Stimulated activated CD4-positive, alpha-beta T cell treated with anti-CD3 and anti-CD28 coated beads, Interleukin-4, amount 100 ng/mL, for 1 hour (primary cell): ENCODE data around the gene TMEM244.
"Not testable (repeated sequence)": the region's sequence is repeated elsewhere in the genome, so short reads cannot be mapped to it uniquely, and the experiment has no call there.

Source experiments
- DNase-seq: peaks from one replicate; pipeline ENCODE4 v3.0.0-alpha.2; 2020

The TMEM244 gene

DNA sequence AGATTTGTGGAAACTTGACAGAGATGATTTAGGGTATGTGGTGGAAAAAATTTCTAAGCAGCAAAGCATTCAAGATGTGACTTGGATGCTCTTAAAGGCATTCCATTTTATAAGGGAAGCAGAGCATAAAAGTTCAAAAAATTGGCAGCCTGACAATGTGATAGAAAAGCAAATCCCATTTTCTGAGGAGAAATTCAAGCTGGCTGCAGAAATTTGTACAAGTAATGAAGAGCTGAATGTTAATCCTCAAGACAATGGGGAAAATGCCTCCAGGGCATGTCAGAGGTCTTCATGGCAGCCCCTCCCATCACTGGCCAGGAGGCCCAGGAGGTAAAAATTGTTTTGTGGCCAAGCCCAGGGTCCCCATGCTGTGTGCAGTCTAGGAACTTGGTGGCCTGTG is 58.2 kb downstream of the TMEM244 start:
- DNase-seq: not testable (repeated sequence)

DNA sequence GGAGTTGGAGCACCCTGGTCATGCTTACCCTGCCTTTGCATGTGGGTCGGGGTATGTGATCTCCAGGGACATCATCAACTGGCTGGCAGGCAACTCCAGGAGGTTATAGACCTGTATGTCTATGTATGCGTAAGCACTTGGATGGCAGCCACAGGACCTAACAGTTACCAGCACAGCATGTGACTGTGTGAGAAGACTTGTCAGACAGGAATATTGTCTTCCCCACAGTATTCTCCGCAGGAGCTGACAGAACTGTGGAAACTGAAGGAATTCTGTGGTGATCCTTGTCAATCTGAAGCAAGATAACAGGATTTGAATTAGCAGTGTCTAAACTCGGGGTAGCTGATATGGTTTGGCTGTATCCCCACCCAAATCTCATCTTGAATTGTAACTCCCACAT is 59.2 kb downstream of the TMEM244 start:
- DNase-seq: no peak

- DNase-seq: no peak
Measured at GRCh38 chr6:129795261-129795660, 65.9 kb downstream of the TMEM244 start.

DNA sequence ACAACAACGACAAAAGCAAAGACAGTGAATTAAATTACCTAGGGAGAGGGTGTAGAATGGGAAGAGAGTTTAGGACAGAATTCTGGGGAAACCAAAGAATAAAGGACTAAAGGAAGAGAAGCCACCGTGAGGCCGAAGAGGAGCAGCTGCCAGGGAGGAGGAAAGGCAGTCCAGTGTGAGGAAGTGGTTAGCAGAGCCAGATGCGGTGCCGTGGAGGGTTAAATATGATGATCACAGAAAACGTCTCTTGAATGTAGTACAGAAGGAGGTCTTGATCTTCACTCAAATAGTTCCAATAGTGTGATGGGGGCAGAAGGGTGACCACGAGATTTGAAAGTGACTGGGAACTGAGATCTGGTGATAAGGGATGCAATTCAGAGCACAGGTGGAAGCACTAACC is 67.7 kb downstream of the TMEM244 start:
- DNase-seq: no peak

- DNase-seq: no peak
Measured at GRCh38 chr6:129792049-129792448, 69.1 kb downstream of the TMEM244 start.

DNA sequence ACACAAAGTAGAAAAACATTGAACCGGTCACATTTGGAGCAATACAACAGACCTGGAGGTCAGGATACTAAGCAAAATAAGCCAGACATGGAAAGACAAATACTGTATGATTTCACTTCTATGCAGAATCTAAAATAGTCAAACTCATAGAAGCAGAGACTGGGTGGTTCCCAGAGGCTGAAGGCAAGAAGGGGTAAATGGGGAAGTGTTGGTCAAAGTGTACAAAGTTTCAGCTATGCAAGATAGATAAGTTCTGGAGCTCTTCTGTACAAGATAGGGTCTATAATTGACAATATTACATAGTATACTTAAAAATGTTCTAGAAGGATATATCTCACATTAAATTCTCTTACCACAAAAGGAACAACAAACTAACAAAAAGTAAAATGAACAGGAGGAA is 70.3 kb downstream of the TMEM244 start:
- no peak for DNase-seq

DNA sequence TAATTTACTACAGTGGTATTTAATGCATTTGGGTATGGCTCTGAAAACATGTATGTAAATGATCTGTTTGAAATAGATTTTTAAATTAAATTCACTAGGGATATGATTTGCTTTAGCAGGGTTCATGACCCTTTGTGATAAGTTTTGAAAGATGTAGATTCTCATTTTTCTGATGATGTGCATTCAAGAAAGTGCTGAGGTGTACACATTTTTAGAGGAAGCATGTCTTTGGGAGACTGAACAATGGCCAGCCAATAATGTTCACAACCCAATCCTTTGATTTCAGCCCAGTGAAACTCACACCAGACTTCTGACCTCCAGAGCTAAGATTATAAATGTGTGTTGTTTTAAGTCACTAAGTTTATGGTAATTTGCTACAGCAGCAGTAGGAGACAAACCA is 71.1 kb downstream of the TMEM244 start:
- no peak for DNase-seq

DNA sequence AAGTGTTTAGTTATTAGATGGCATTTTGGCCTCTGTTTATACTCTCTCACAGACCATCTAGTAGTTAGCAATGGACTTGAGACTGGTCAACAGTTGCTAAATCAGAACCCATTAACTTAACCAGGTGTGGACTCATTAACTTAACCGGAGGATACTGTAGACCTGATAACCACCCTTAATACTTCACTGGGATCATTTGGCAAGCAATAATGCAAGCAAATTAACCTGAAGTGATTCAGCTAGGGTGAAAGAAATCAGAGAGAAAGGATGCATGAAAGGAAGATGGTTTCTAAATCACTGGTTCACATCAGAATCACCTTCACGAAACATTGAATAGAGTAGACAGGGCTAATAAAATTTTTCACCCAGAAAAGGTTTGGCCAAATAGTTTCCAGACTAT is 73.3 kb downstream of the TMEM244 start:
- no peak for DNase-seq

- DNase-seq: no peak
Measured at GRCh38 chr6:129786548-129786947, 74.6 kb downstream of the TMEM244 start.

- no peak for DNase-seq
Measured at GRCh38 chr6:129785756-129786135, 75.4 kb downstream of the TMEM244 start.

DNA sequence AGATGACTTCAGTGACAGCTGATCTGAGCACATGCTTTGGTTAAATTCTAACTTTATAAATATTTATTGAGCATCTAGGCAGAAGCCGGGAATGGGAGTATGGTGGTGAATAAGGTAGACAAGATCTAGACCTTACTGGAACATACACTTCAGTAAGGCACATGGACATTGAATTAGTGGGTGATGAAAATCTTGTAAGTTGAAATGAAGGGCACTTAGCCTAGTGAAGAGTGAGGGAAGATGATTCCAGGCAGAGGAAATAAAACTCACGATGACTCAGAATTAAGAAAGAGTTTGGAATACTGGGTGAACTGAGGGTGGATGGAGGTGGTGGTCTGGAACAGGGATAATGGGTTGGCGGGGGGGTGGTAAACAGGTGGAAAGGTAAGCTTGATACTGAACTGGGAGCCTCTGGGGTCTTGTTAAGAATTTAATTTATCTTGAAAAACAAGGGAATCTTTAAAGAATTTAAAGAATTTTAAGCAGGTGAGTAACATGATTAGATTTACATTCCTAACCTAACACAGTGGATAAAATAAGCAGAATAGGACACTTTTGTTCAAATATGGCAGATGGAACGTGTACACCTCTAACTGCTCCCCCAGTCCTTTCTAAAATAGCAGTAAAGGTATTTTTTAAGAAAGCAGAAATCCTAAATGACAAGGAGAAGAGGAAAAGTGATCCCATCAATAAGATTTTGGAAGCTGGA is 75.9 kb downstream of the TMEM244 start:
- DNase-seq: no peak
